WI38 (cell line): ENCODE results near the gene IFRD2.
"Not testable (repeated sequence)": the region's sequence is repeated elsewhere in the genome, so short reads cannot be mapped to it uniquely, and the experiment has no call there.

Experiments
- H3K4me3 ChIP-seq: 2 replicates; pipeline ENCODE4 v1.5.1; 2011; ENCODE audit warnings: low read depth, mild to moderate bottlenecking, control low read depth, low read length
- CTCF ChIP-seq: IDR thresholded peaks from 2 replicates; pipeline ENCODE4 v1.5.1; 2012; ENCODE audit warnings: low read depth, mild to moderate bottlenecking, control low read depth, low read length

IFRD2 gene

GRCh38 chr3:50286322-50287227 lies 5.7 kb downstream of the IFRD2 start:
- H3K4me3 ChIP-seq, result no peak overlapping the region
- TF ChIP-seq CTCF, result no peak

GRCh38 chr3:50284121-50284520 lies 8.1 kb downstream of the IFRD2 start:
- H3K4me3 ChIP-seq, result not testable (repeated sequence)

GRCh38 chr3:50279255-50280016 lies 12.8 kb downstream of the IFRD2 start:
- no peak for TF ChIP-seq CTCF
- no peak overlapping the region for H3K4me3 ChIP-seq

GRCh38 chr3:50278880-50279224 lies 13.4 kb downstream of the IFRD2 start, which contains the start of gene LSMEM2:
Gene LSMEM2 (plus strand): TSS chr3:50279087. CDS start chr3:50279114, 27 bp downstream.
- no peak for TF ChIP-seq CTCF
- H3K4me3 ChIP-seq, result no peak within 1 kb of the TSS

GRCh38 chr3:50278123-50278879 lies 13.9 kb downstream of the IFRD2 start:
- TF ChIP-seq CTCF, result no peak
- no peak overlapping the region for H3K4me3 ChIP-seq

- TF ChIP-seq CTCF, result no peak
- H3K4me3 ChIP-seq, result no peak overlapping the region
Measured at GRCh38 chr3:50276762-50277101, 15.5 kb downstream of the IFRD2 start.

GRCh38 chr3:50275996-50276761 lies 16.1 kb downstream of the IFRD2 start:
- no peak overlapping the region for H3K4me3 ChIP-seq
- TF ChIP-seq CTCF, result no peak
